HepG2 (cell line): Measurements from ENCODE around the gene FAM219A. TPM values are rescaled to one million over a fixed set of nuclear protein-coding genes. Genes with fewer than 3 reads are reported as not detected.
A peak's percentile ranks its signal among the peaks of the same experiment; 100 is the strongest.

ENCODE experiments used
- AFF4 ChIP-seq: sonication (generic); formaldehyde crosslinking; IDR thresholded peaks from 2 replicates; pipeline ENCODE4 v1.4.0; 2020; ENCODE audit warnings: missing genetic modification reagents
- ARHGAP35 ChIP-seq: sonication (generic); formaldehyde crosslinking; IDR thresholded peaks from 2 replicates; pipeline ENCODE4 v1.9.0; 2022; ENCODE audit warnings: mild to moderate bottlenecking, inconsistent platforms, moderate library complexity, missing genetic modification reagents, borderline replicate concordance
- BCL6 ChIP-seq: IDR thresholded peaks from 2 replicates; pipeline ENCODE4 v1.6.1; 2016; ENCODE audit warnings: missing genetic modification reagents, missing compliant biosample characterization
- BORCS8-MEF2B ChIP-seq: sonication (generic); formaldehyde crosslinking; IDR thresholded peaks from 2 replicates; pipeline ENCODE4 v1.8.0; 2022; ENCODE audit warnings: mild to moderate bottlenecking, missing genetic modification reagents
- E2F1 ChIP-seq: sonication (generic); formaldehyde crosslinking; IDR thresholded peaks from 2 replicates; pipeline ENCODE4 v1.5.0; 2020; ENCODE audit warnings: missing genetic modification reagents
- FOXA3 ChIP-seq: IDR thresholded peaks from 2 replicates; pipeline ENCODE4 v1.6.1; 2016; ENCODE audit warnings: missing genetic modification reagents, missing compliant biosample characterization
- GFI1 ChIP-seq: sonication (generic); formaldehyde crosslinking; IDR thresholded peaks from 2 replicates; pipeline ENCODE4 v1.5.0; 2020; ENCODE audit warnings: missing genetic modification reagents, mild to moderate bottlenecking, borderline replicate concordance
- HIC2 ChIP-seq: sonication (generic); formaldehyde crosslinking; IDR thresholded peaks from 2 replicates; pipeline ENCODE4 v1.9.0; 2022; ENCODE audit warnings: low read depth, missing genetic modification reagents
- MLXIP ChIP-seq: sonication (generic); formaldehyde crosslinking; IDR thresholded peaks from 2 replicates; pipeline ENCODE4 v1.9.0; 2021; ENCODE audit warnings: missing genetic modification reagents, borderline replicate concordance
- NCOA2 ChIP-seq: sonication (generic); formaldehyde crosslinking; IDR thresholded peaks from 2 replicates; pipeline ENCODE4 v1.8.0; 2022; ENCODE audit warnings: inconsistent platforms
- NFE2L2 ChIP-seq: fragments of 150-350 bp; IDR thresholded peaks from 2 replicates; pipeline ENCODE4 v1.6.1; 2014; ENCODE audit warnings: low read length
- NPAS2 ChIP-seq: sonication (generic); formaldehyde crosslinking; IDR thresholded peaks from 2 replicates; pipeline ENCODE4 v1.8.0; 2022; ENCODE audit warnings: mild to moderate bottlenecking, missing genetic modification reagents, borderline replicate concordance
- PHB2 ChIP-seq: fragments of 450-650 bp; IDR thresholded peaks from 2 replicates; pipeline ENCODE4 v1.6.1; 2018; ENCODE audit not compliant: partially characterized antibody
- PTBP1 ChIP-seq: fragments of 200-400 bp; formaldehyde crosslinking; IDR thresholded peaks from 2 replicates; pipeline ENCODE4 v1.6.1; 2018; ENCODE audit warnings: low read length, low read depth; ENCODE audit not compliant: poor library complexity, severe bottlenecking
- RCOR2 ChIP-seq: IDR thresholded peaks from 2 replicates; pipeline ENCODE4 v1.6.1; 2016; ENCODE audit warnings: missing biosample characterization, missing genetic modification reagents
- RFX3 ChIP-seq: IDR thresholded peaks from 2 replicates; pipeline ENCODE4 v1.6.1; 2016; ENCODE audit warnings: missing biosample characterization, missing genetic modification reagents
- SIX1 ChIP-seq: sonication (generic); formaldehyde crosslinking; IDR thresholded peaks from 2 replicates; pipeline ENCODE4 v1.4.0; 2020; ENCODE audit warnings: missing genetic modification reagents, borderline replicate concordance
- SIX4 ChIP-seq: sonication (generic); formaldehyde crosslinking; IDR thresholded peaks from 2 replicates; pipeline ENCODE4 v1.4.0; 2020; ENCODE audit warnings: missing genetic modification reagents
- ZNF343 ChIP-seq: sonication (generic); formaldehyde crosslinking; IDR thresholded peaks from 2 replicates; pipeline ENCODE4 v1.4.0; 2020; ENCODE audit warnings: mild to moderate bottlenecking, missing genetic modification reagents
- ZNF432 ChIP-seq: sonication (generic); formaldehyde crosslinking; IDR thresholded peaks from 2 replicates; pipeline ENCODE4 v1.5.0; 2020; ENCODE audit warnings: missing genetic modification reagents, mild to moderate bottlenecking, borderline replicate concordance
- ZNF572 ChIP-seq: sonication (generic); formaldehyde crosslinking; IDR thresholded peaks from 2 replicates; pipeline ENCODE4 v1.5.1; 2020; ENCODE audit warnings: mild to moderate bottlenecking, missing genetic modification reagents
- ZNF605 ChIP-seq: sonication (generic); formaldehyde crosslinking; IDR thresholded peaks from 2 replicates; pipeline ENCODE4 v1.8.0; 2022; ENCODE audit warnings: mild to moderate bottlenecking, missing genetic modification reagents
- polyA plus RNA-seq, 8 experiments: library from polyadenylated mRNA; depleted of rRNA in 3 of 8; stranded (reverse) in 7 of 8; unstranded in 1 of 8; fragments of >200 nt; fragmentation: Illumina TruSeq in 4 of 8; extraction: Trizol in 4 of 8; gene quantifications; 2 replicates each; pipeline versions ENCODE4 v1.2.1 to v1.2.3, GENCODE V29; 2011 to 2016; ENCODE audit warnings: low read depth in 4 of 8, missing spikeins in 1 of 8, mixed read lengths in 1 of 8; ENCODE audit not compliant: insufficient read depth in 1 of 8
- total RNA-seq, 5 experiments: library from RNA; depleted of rRNA; stranded (reverse); fragments of >200 nt; fragmentation: Illumina TruSeq; extraction: Trizol; gene quantifications; 2 replicates each; pipeline ENCODE4 v1.2.3, GENCODE V29; 2016; ENCODE audit warnings: low read depth in 1 of 5

The FAM219A gene
- total and polyA plus RNA-seq, 2 of the 13 experiments (the other 11 are each of a cell fraction or from before 2014, with no cell fraction given): 3.9 to 6.4 TPM

- peak; percentile 98 for TF ChIP-seq ZNF343 (CRISPR knock-in tag)
- no peak for TF ChIP-seq RFX3 (CRISPR knock-in tag)
- no peak for TF ChIP-seq E2F1 (CRISPR knock-in tag)
- no peak for TF ChIP-seq NFE2L2
- no peak for TF ChIP-seq AFF4
- TF ChIP-seq RCOR2: no peak
- TF ChIP-seq ZNF605: no peak
- no peak for TF ChIP-seq GFI1 (CRISPR knock-in tag)
- TF ChIP-seq ARHGAP35 (CRISPR knock-in tag): no peak
- TF ChIP-seq NCOA2 (CRISPR knock-in tag): peak; percentile 32; the same call in 1 of the 2 replicates
- TF ChIP-seq ZNF572: no peak
- no peak for TF ChIP-seq PTBP1
- no peak for TF ChIP-seq SIX4
- TF ChIP-seq BCL6 (CRISPR knock-in tag): no peak
- TF ChIP-seq BORCS8-MEF2B (CRISPR knock-in tag): 0 out of 2 replicates have a peak, but pooled peaks have one; percentile 58
- TF ChIP-seq FOXA3 (CRISPR knock-in tag): no peak
- no peak for TF ChIP-seq NPAS2 (CRISPR knock-in tag)
- no peak for TF ChIP-seq SIX1 (CRISPR knock-in tag)
- TF ChIP-seq HIC2 (CRISPR knock-in tag): no peak
- peak; percentile 41; the same call in 1 of the 2 replicates for TF ChIP-seq MLXIP (CRISPR knock-in tag)
- no peak for TF ChIP-seq ZNF432 (CRISPR knock-in tag)
- no peak for TF ChIP-seq PHB2
Observed at GRCh38 chr9:34493972-34494535, 35.7 kb upstream of the FAM219A start (continued).
